ENCODE measurements around the gene ZRANB1.

DNA sequence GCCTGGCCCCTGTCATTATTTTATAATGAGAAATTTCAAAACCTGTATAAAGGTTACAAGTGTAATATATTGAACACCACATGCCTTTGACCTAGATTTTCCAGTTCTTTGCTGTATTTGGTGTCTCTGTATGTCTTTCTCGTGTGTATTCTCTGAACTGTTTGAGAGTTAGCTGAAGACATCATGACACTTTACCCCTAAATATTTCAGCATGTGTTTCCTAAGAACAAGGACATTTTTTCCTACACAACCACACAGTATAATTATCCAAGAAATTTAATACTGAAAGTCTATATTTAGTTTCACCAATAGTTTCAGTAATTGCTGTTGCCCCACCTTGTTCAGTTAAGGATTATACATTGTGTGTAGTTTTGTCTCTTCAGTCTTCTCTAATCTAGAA, 14.8 kb downstream of the ZRANB1 start:
- TF ChIP-seq EZH2 (IDR thresholded peaks at IDR 0.05; ENCODE audit: insufficient read depth, poor library complexity, severe bottlenecking), result no peak
- no peak for TF ChIP-seq EZH2phosphoT487 (IDR thresholded peaks at IDR 0.05; ENCODE audit: insufficient read depth, low read depth)

Data from GM23248 (cell line).